Measurements from ENCODE around the gene KRTAP4-6. TPM values are rescaled to one million over a fixed set of nuclear protein-coding genes. Genes with fewer than 3 reads are reported as not detected.
"Not testable (repeated sequence)": the region's sequence is repeated elsewhere in the genome, so short reads cannot be mapped to it uniquely, and the experiment has no call there.

Gene KRTAP4-6
- total and polyA plus RNA-seq, 2 of the 13 experiments (the other 11 are each of a cell fraction or from before 2014, with no cell fraction given): not detected

DNA sequence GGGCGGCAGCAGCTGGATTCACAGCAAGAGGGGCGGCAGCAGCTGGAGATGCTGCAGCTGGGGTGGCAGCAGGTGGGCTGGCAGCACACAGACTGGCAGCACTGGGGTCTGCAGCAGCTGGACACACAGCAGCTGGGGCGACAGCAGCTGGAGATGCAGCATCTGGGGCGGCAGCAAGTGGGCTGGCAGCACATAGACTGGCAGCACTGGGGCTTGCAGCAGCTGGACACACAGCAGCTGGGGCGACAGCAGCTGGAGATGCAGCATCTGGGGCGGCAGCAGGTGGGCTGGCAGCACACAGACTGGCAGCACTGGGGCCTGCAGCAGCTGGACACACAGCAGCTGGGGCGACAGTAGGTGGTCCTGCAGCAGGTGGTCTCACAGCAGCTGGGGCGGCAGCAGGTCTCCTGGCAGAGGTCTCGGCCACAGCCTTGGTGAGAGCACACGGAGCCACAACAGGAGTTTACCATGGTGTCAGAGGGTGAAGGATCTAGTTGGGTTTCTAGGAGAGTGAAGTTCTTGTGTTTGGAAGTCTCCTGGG, 22.4 kb downstream of the KRTAP4-6 start, which contains the start of gene KRTAP4-11:
Gene KRTAP4-11, minus strand, starts transcription at position 528 of the 541 bp plus-strand sequence. Its CDS starts 58 bp downstream, at position 470.
- ATAC-seq; H3K4me2 ChIP-seq (ENCODE audit: low read depth, low read length); intact Hi-C loops (cut with micrococcal nuclease; ENCODE audit: unreplicated experiment); DNase-seq (ENCODE audit: low spot score); FAIRE-seq; H3K4me3 ChIP-seq (replicated peaks in 1 of 3; ENCODE audit: insufficient read depth in 1 of 3, low read depth in 2 of 3, low read length in 3 of 3); H3K36me3 ChIP-seq (replicated peaks in 1 of 2; ENCODE audit: control insufficient read depth in 1 of 2, insufficient read depth in 2 of 2, low read length in 2 of 2); H3K9me3 ChIP-seq (ENCODE audit: low read length); H3K27ac ChIP-seq (ENCODE audit: extremely low read length, insufficient read depth, low read length); H3K9ac ChIP-seq (ENCODE audit: insufficient read depth, low read depth, low read length); BruUV-seq (replicated peaks); H2AFZ ChIP-seq (ENCODE audit: low read length); H3K4me1 ChIP-seq (ENCODE audit: insufficient read depth, low read length); H4K20me1 ChIP-seq (ENCODE audit: insufficient read depth, low read length); H3K27me3 ChIP-seq (ENCODE audit: control insufficient read depth in 1 of 2, insufficient read depth in 2 of 2, low read length in 2 of 2); CTCF ChIA-PET (ENCODE audit: low intra/inter-chr PET ratio, low total read pairs); in situ Hi-C loops (cut with HindIII; ENCODE audit: extremely low pct_ligation_motif_present, low pct_unique_long_range_greater_than_20kb); POLR2A ChIA-PET; H3K79me2 ChIP-seq (ENCODE audit: insufficient read depth, low read length): not testable (repeated sequence)
- WGBS (ENCODE audit: low lambda C conversion rate): 0% methylated on average over 3 of the region's 10 CpGs

DNA sequence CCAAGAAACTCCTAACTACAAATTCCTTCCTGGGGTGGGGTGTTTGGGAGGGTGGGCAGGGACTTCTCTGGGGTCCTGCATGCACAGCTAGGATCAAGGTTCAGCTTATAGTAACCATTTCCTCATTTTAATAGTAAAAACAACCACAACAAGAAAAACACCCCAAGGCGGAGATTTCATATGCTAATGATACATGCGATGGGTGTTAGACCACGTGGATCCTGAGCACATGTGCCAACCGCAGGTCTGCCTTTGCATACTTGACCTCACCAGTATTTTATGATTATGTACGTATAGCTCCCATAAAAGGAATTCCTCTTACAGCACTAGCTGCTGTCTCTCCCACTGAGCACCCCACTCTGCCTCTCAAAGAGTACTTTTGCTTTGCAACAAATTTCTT, 24.0 kb downstream of the KRTAP4-6 start:
- Histone ChIP-seq H3K9me3 (ENCODE audit: low read length) (peaks cover 3% of the 10 kb centered on the region; the same call in 1 of the 2 replicates), H3K4me1 (ENCODE audit: insufficient read depth, low read length) (no peaks in the 10 kb centered on the region), H4K20me1 (ENCODE audit: insufficient read depth, low read length) (no peaks in the 10 kb centered on the region), H3K27me3 (ENCODE audit: control insufficient read depth in 1 of 2, insufficient read depth in 2 of 2, low read length in 2 of 2) (peaks cover 0 to 4% of the 10 kb centered on the region in 2 experiments; a peak in 2 of 5 replicates), H3K27ac (ENCODE audit: extremely low read length, insufficient read depth, low read length) (no peak overlapping the region), H3K79me2 (ENCODE audit: insufficient read depth, low read length) (no peaks in the 10 kb centered on the region), H3K36me3 (replicated peaks in 1 of 2; ENCODE audit: control insufficient read depth in 1 of 2, insufficient read depth in 2 of 2, low read length in 2 of 2) (no peaks in the 10 kb centered on the region), H3K9ac (ENCODE audit: insufficient read depth, low read depth, low read length) (no peak overlapping the region), H3K4me2 (ENCODE audit: low read depth, low read length) (no peak overlapping the region), H2AFZ (ENCODE audit: low read length) (no peak overlapping the region), H3K4me3 (replicated peaks in 1 of 3; ENCODE audit: insufficient read depth in 1 of 3, low read depth in 2 of 3, low read length in 3 of 3) (no peak overlapping the region)
- FAIRE-seq: no peak
- no TSS peak for BruUV-seq (replicated peaks)
- intact Hi-C loops (cut with micrococcal nuclease; ENCODE audit: unreplicated experiment) (no loop called here), in situ Hi-C loops (cut with HindIII; ENCODE audit: extremely low pct_ligation_motif_present, low pct_unique_long_range_greater_than_20kb) (no loop called here)
- POLR2A ChIA-PET: no interaction called here
- no peak for TF ChIP-seq ZNF292 (CRISPR knock-in tag; IDR thresholded peaks at IDR 0.05; ENCODE audit: borderline replicate concordance, low read depth)
- no peak for TF ChIP-seq ZBTB7A (CRISPR knock-in tag; IDR thresholded peaks at IDR 0.05)
- no peak for TF ChIP-seq TCF12 (IDR thresholded peaks at IDR 0.05)
- no peak for TF ChIP-seq TCF12 (CRISPR knock-in tag; IDR thresholded peaks at IDR 0.05)
- TF ChIP-seq, protein P1, sequence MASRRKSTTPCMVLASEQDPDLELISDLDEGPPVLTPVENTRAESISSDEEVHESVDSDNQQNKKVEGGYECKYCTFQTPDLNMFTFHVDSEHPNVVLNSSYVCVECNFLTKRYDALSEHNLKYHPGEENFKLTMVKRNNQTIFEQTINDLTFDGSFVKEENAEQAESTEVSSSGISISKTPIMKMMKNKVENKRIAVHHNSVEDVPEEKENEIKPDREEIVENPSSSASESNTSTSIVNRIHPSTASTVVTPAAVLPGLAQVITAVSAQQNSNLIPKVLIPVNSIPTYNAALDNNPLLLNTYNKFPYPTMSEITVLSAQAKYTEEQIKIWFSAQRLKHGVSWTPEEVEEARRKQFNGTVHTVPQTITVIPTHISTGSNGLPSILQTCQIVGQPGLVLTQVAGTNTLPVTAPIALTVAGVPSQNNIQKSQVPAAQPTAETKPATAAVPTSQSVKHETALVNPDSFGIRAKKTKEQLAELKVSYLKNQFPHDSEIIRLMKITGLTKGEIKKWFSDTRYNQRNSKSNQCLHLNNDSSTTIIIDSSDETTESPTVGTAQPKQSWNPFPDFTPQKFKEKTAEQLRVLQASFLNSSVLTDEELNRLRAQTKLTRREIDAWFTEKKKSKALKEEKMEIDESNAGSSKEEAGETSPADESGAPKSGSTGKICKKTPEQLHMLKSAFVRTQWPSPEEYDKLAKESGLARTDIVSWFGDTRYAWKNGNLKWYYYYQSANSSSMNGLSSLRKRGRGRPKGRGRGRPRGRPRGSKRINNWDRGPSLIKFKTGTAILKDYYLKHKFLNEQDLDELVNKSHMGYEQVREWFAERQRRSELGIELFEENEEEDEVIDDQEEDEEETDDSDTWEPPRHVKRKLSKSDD (CRISPR knock-in tag; IDR thresholded peaks at IDR 0.05; ENCODE audit: low read depth): no peak
- no peak for TF ChIP-seq HNRNPK (IDR thresholded peaks at IDR 0.05; ENCODE audit: low read depth, low read length, poor library complexity, severe bottlenecking)
- TF ChIP-seq, protein P2, sequence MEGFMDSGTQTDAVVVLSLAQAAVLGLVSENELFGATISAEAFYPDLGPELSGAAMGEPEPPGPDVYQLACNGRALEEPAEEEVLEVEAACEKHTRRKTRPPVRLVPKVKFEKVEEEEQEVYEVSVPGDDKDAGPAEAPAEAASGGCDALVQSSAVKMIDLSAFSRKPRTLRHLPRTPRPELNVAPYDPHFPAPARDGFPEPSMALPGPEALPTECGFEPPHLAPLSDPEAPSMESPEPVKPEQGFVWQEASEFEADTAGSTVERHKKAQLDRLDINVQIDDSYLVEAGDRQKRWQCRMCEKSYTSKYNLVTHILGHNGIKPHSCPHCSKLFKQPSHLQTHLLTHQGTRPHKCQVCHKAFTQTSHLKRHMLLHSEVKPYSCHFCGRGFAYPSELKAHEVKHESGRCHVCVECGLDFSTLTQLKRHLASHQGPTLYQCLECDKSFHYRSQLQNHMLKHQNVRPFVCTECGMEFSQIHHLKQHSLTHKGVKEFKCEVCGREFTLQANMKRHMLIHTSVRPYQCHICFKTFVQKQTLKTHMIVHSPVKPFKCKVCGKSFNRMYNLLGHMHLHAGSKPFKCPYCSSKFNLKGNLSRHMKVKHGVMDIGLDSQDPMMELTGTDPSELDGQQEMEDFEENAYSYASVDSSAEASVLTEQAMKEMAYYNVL (CRISPR knock-in tag; IDR thresholded peaks at IDR 0.05; ENCODE audit: borderline replicate concordance): no peak
- TF ChIP-seq HMG20B (CRISPR knock-in tag; conservative IDR thresholded peaks at IDR 0.05): no peak
- CTCF ChIA-PET (ENCODE audit: low intra/inter-chr PET ratio, low total read pairs): no interaction called here
- DNase-seq (ENCODE audit: low spot score): no peak
- 39% methylated on average over 5 of the region's 5 CpGs for WGBS (ENCODE audit: low lambda C conversion rate)
- no peak for ATAC-seq
